Neural cell (in vitro differentiated cells): ENCODE results near the gene ARHGEF12.

Experiments used
- SMC3 ChIP-seq: fragments of 450-650 bp; conservative IDR thresholded peaks from 2 replicates; pipeline ENCODE4 v1.6.1; 2014; ENCODE audit warnings: antibody characterized with exemption, mild to moderate bottlenecking, moderate library complexity; ENCODE audit not compliant: poor library complexity
- TF ChIP-seq, protein P1 (sequence below): fragments of 450-650 bp; IDR thresholded peaks from 2 replicates; pipeline ENCODE4 v1.5.1; 2014; ENCODE audit warnings: antibody characterized with exemption, mild to moderate bottlenecking, moderate library complexity; ENCODE audit not compliant: poor library complexity, severe bottlenecking

DNA sequence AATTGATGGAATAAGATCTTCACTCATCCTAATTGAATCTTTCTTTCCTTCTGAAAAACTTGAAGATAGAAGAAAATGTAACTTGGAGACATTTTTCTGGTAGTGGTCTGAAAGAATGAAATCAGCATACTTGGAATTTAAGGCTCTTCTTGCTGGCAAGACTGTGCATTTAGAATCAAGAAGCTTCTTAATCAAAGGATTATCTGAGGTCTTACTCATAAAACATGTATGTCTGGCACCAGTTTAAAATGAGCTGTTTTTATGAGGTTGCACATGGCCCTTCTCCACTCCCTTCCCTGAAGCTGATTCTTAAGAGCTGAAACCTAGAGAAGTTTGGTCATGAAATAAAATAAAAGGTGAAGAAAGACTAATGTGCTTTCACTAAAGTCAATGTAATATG lies 77.3 kb downstream of the ARHGEF12 start:
- no peak for TF ChIP-seq SMC3
- TF ChIP-seq, protein P1, sequence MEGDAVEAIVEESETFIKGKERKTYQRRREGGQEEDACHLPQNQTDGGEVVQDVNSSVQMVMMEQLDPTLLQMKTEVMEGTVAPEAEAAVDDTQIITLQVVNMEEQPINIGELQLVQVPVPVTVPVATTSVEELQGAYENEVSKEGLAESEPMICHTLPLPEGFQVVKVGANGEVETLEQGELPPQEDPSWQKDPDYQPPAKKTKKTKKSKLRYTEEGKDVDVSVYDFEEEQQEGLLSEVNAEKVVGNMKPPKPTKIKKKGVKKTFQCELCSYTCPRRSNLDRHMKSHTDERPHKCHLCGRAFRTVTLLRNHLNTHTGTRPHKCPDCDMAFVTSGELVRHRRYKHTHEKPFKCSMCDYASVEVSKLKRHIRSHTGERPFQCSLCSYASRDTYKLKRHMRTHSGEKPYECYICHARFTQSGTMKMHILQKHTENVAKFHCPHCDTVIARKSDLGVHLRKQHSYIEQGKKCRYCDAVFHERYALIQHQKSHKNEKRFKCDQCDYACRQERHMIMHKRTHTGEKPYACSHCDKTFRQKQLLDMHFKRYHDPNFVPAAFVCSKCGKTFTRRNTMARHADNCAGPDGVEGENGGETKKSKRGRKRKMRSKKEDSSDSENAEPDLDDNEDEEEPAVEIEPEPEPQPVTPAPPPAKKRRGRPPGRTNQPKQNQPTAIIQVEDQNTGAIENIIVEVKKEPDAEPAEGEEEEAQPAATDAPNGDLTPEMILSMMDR: no peak
